ENCODE data around the gene SLC35F6. TPM values are rescaled to one million over a fixed set of nuclear protein-coding genes. Genes with fewer than 3 reads are reported as not detected.

SLC35F6 gene
- total RNA-seq, 1 experiment from 2014 or later: 10.3 TPM

DNA sequence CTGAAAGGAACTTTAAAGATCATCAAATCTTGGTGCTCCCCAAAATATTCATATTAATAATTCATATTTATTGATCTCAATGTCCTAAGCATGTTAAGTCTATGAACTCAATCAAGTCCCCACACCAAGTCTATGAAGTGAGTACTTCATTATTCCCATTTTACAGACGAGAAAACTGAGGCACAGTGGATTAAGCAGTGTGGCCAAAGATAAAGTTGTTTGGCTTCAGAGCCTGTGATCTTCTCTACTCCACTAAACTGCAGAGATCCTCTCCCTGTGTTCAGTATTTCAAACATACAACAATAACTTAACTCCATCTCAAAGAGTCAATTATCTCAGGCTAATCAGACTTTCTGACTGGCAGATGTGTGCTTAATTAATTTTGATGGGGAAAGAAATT, 41.8 kb upstream of the SLC35F6 start:
- H3K36me3 Mint-ChIP-seq: no peaks in the 10 kb centered on the region
- ChIA-PET POLR2A (no interaction called here), CTCF (no interaction called here)
- no peak overlapping the region for H3K27ac Mint-ChIP-seq
- H3K9me3 Mint-ChIP-seq: no peaks in the 10 kb centered on the region
- H3K4me1 Mint-ChIP-seq: peaks cover 11% of the 10 kb centered on the region
- H3K27me3 Mint-ChIP-seq (ENCODE audit: low read depth): no peaks in the 10 kb centered on the region
- no peak overlapping the region for H3K4me3 Mint-ChIP-seq
- DNase-seq (ENCODE audit: low spot score) (no peak), ATAC-seq (no peak)
- TF ChIP-seq, protein P1, sequence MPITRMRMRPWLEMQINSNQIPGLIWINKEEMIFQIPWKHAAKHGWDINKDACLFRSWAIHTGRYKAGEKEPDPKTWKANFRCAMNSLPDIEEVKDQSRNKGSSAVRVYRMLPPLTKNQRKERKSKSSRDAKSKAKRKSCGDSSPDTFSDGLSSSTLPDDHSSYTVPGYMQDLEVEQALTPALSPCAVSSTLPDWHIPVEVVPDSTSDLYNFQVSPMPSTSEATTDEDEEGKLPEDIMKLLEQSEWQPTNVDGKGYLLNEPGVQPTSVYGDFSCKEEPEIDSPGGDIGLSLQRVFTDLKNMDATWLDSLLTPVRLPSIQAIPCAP (CRISPR knock-in tag; IDR thresholded peaks at IDR 0.05): no peak
- no peak for TF ChIP-seq TEAD1 (CRISPR knock-in tag; IDR thresholded peaks at IDR 0.05)
- TF ChIP-seq ZNF671 (CRISPR knock-in tag; IDR thresholded peaks at IDR 0.05): no peak
- no peak for TF ChIP-seq GTF2I (CRISPR knock-in tag; conservative IDR thresholded peaks at IDR 0.05)
- TF ChIP-seq, protein P2, sequence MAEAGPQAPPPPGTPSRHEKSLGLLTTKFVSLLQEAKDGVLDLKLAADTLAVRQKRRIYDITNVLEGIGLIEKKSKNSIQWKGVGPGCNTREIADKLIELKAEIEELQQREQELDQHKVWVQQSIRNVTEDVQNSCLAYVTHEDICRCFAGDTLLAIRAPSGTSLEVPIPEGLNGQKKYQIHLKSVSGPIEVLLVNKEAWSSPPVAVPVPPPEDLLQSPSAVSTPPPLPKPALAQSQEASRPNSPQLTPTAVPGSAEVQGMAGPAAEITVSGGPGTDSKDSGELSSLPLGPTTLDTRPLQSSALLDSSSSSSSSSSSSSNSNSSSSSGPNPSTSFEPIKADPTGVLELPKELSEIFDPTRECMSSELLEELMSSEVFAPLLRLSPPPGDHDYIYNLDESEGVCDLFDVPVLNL (CRISPR knock-in tag; IDR thresholded peaks at IDR 0.05; ENCODE audit: borderline replicate concordance, low read depth): no peak
- TF ChIP-seq GABPB1 (CRISPR knock-in tag; IDR thresholded peaks at IDR 0.05): no peak
- no peak for TF ChIP-seq RELA (CRISPR knock-in tag; IDR thresholded peaks at IDR 0.05; ENCODE audit: borderline replicate concordance)
- TF ChIP-seq SOX15 (CRISPR knock-in tag; IDR thresholded peaks at IDR 0.05): no peak
- no peak for TF ChIP-seq NR2C2 (CRISPR knock-in tag; IDR thresholded peaks at IDR 0.05)
- TF ChIP-seq ZNF416 (CRISPR knock-in tag; IDR thresholded peaks at IDR 0.05): no peak

DNA sequence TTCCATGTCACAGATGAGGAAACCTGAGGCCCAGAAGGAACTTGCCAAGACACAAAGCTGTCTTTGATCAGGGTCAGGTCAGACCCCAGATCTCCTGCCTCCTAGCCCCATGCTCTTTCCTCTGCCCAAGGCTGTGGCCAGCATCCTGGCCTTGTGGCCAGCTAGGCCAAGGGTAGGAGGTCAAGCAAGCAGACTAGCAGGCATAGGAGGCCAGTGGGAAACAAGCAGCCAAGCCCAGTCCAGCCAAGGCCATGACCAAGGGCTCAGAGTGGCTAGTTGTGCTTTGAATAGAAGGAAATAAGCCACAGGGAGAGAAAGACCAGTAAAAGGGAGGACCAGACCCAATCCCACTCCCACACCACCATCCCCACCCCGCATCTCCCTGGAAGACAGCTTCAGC, 41.2 kb upstream of the SLC35F6 start:
- H3K27ac Mint-ChIP-seq: no peak overlapping the region
- H3K4me3 Mint-ChIP-seq: no peak overlapping the region
- ChIA-PET POLR2A (no interaction called here), CTCF (interaction anchor here (1.0 kb wide), 1 partner anchor 23 kb away, joined by 3 read pairs; no protein-coding TSS in a partner anchor)
- no peaks in the 10 kb centered on the region for H3K36me3 Mint-ChIP-seq
- peaks cover 11% of the 10 kb centered on the region for H3K4me1 Mint-ChIP-seq
- no peaks in the 10 kb centered on the region for H3K27me3 Mint-ChIP-seq (ENCODE audit: low read depth)
- H3K9me3 Mint-ChIP-seq: no peaks in the 10 kb centered on the region
- ATAC-seq (no peak), DNase-seq (ENCODE audit: low spot score) (no peak)
- no peak for TF ChIP-seq ATF1 (CRISPR knock-in tag; IDR thresholded peaks at IDR 0.05)
- TF ChIP-seq, protein P3, sequence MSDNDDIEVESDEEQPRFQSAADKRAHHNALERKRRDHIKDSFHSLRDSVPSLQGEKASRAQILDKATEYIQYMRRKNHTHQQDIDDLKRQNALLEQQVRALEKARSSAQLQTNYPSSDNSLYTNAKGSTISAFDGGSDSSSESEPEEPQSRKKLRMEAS (CRISPR knock-in tag; IDR thresholded peaks at IDR 0.05): no peak
- TF ChIP-seq SOX15 (CRISPR knock-in tag; IDR thresholded peaks at IDR 0.05): no peak
- TF ChIP-seq, protein P4, sequence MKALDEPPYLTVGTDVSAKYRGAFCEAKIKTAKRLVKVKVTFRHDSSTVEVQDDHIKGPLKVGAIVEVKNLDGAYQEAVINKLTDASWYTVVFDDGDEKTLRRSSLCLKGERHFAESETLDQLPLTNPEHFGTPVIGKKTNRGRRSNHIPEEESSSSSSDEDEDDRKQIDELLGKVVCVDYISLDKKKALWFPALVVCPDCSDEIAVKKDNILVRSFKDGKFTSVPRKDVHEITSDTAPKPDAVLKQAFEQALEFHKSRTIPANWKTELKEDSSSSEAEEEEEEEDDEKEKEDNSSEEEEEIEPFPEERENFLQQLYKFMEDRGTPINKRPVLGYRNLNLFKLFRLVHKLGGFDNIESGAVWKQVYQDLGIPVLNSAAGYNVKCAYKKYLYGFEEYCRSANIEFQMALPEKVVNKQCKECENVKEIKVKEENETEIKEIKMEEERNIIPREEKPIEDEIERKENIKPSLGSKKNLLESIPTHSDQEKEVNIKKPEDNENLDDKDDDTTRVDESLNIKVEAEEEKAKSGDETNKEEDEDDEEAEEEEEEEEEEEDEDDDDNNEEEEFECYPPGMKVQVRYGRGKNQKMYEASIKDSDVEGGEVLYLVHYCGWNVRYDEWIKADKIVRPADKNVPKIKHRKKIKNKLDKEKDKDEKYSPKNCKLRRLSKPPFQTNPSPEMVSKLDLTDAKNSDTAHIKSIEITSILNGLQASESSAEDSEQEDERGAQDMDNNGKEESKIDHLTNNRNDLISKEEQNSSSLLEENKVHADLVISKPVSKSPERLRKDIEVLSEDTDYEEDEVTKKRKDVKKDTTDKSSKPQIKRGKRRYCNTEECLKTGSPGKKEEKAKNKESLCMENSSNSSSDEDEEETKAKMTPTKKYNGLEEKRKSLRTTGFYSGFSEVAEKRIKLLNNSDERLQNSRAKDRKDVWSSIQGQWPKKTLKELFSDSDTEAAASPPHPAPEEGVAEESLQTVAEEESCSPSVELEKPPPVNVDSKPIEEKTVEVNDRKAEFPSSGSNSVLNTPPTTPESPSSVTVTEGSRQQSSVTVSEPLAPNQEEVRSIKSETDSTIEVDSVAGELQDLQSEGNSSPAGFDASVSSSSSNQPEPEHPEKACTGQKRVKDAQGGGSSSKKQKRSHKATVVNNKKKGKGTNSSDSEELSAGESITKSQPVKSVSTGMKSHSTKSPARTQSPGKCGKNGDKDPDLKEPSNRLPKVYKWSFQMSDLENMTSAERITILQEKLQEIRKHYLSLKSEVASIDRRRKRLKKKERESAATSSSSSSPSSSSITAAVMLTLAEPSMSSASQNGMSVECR (CRISPR knock-in tag; IDR thresholded peaks at IDR 0.05; ENCODE audit: borderline replicate concordance): no peak
- TF ChIP-seq, protein P1 (CRISPR knock-in tag; IDR thresholded peaks at IDR 0.05): no peak
- TF ChIP-seq HMGA2 (CRISPR knock-in tag; IDR thresholded peaks at IDR 0.05): no peak
- TF ChIP-seq, protein P5, sequence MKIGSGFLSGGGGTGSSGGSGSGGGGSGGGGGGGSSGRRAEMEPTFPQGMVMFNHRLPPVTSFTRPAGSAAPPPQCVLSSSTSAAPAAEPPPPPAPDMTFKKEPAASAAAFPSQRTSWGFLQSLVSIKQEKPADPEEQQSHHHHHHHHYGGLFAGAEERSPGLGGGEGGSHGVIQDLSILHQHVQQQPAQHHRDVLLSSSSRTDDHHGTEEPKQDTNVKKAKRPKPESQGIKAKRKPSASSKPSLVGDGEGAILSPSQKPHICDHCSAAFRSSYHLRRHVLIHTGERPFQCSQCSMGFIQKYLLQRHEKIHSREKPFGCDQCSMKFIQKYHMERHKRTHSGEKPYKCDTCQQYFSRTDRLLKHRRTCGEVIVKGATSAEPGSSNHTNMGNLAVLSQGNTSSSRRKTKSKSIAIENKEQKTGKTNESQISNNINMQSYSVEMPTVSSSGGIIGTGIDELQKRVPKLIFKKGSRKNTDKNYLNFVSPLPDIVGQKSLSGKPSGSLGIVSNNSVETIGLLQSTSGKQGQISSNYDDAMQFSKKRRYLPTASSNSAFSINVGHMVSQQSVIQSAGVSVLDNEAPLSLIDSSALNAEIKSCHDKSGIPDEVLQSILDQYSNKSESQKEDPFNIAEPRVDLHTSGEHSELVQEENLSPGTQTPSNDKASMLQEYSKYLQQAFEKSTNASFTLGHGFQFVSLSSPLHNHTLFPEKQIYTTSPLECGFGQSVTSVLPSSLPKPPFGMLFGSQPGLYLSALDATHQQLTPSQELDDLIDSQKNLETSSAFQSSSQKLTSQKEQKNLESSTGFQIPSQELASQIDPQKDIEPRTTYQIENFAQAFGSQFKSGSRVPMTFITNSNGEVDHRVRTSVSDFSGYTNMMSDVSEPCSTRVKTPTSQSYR (CRISPR knock-in tag; IDR thresholded peaks at IDR 0.05): no peak
- TF ChIP-seq, protein P6, sequence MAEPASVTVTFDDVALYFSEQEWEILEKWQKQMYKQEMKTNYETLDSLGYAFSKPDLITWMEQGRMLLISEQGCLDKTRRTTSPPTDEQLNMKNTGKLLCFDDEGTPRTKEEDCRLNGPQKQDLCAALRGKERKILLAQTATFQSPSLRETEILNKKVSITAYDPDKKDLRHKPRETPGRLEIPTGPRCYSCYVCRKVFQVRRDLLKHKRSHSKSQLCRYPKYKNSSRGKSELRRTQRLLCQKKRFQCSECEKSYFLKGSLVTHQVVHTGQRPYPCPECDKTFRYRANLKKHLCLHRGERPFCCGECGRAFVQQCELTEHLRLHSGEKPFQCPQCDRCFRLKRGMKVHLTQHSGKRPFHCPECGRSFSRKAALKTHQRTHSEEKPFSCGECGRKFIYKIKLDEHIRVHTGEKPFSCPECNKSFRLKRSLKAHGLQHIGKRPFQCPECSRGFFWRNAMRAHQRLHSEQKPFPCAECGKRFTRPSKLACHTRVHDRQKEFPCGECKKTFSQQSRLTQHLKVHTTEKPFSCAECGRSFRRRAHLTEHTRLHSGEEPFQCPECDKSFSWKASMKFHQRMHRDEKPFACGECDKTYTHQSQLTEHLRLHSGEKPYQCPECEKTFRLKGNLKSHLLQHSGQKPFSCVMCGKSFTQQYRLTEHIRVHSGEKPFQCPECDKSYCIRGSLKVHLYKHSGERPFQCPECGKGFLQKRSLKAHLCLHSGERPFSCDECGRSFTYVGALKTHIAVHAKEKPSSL (CRISPR knock-in tag; conservative IDR thresholded peaks at IDR 0.05): no peak
- no peak for TF ChIP-seq ZNF219 (CRISPR knock-in tag; IDR thresholded peaks at IDR 0.05; ENCODE audit: borderline replicate concordance)
- TF ChIP-seq, protein P7, sequence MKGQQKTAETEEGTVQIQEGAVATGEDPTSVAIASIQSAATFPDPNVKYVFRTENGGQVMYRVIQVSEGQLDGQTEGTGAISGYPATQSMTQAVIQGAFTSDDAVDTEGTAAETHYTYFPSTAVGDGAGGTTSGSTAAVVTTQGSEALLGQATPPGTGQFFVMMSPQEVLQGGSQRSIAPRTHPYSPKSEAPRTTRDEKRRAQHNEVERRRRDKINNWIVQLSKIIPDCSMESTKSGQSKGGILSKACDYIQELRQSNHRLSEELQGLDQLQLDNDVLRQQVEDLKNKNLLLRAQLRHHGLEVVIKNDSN (CRISPR knock-in tag; IDR thresholded peaks at IDR 0.05): no peak
- TF ChIP-seq NFATC4 (CRISPR knock-in tag; IDR thresholded peaks at IDR 0.05): no peak
